ENCODE measurements around the gene SRSF4.
A peak's percentile ranks its signal among the peaks of the same experiment; 100 is the strongest.

The SRSF4 gene

GRCh38 chr1:29121516-29121935 is 60.2 kb downstream of the SRSF4 start:
- H3K27ac ChIP-seq = no peak overlapping the region
- H2AFZ ChIP-seq = peak overlapping the region; percentile 74
- no peaks in the 10 kb centered on the region for H3K36me3 ChIP-seq (ENCODE audit: control insufficient read depth, insufficient read depth, low read length)
- H3K4me1 ChIP-seq = no peaks in the 10 kb centered on the region
- no peak overlapping the region for H3K9ac ChIP-seq
- no peaks in the 10 kb centered on the region for H3K79me2 ChIP-seq
- H3K9me3 ChIP-seq (ENCODE audit: control insufficient read depth, low read length) = no peaks in the 10 kb centered on the region
- no peak for TF ChIP-seq CTCF (IDR thresholded peaks at IDR 0.05)
- no peaks in the 10 kb centered on the region for H3K27me3 ChIP-seq (ENCODE audit: control insufficient read depth, insufficient read depth, low read length)
- H3K4me3 ChIP-seq (ENCODE audit: low read depth, low read length) = no peak overlapping the region
- H3K4me2 ChIP-seq (ENCODE audit: low read length) = peak overlapping the region; percentile 70

GRCh38 chr1:29120947-29121485 is 60.7 kb downstream of the SRSF4 start:
- H3K36me3 ChIP-seq (ENCODE audit: control insufficient read depth, insufficient read depth, low read length) = no peaks in the 10 kb centered on the region
- H3K79me2 ChIP-seq = no peaks in the 10 kb centered on the region
- H3K4me2 ChIP-seq (ENCODE audit: low read length) = no peak overlapping the region
- H3K27me3 ChIP-seq (ENCODE audit: control insufficient read depth, insufficient read depth, low read length) = no peaks in the 10 kb centered on the region
- H3K27ac ChIP-seq = no peak overlapping the region
- no peak overlapping the region for H3K4me3 ChIP-seq (ENCODE audit: low read depth, low read length)
- H2AFZ ChIP-seq = no peak overlapping the region
- H3K9me3 ChIP-seq (ENCODE audit: control insufficient read depth, low read length) = no peaks in the 10 kb centered on the region
- TF ChIP-seq CTCF (IDR thresholded peaks at IDR 0.05) = no peak
- H3K9ac ChIP-seq = no peak overlapping the region
- no peaks in the 10 kb centered on the region for H3K4me1 ChIP-seq

- Histone ChIP-seq H3K27me3 (ENCODE audit: control insufficient read depth, insufficient read depth, low read length) (no peaks in the 10 kb centered on the region), H3K9me3 (ENCODE audit: control insufficient read depth, low read length) (no peaks in the 10 kb centered on the region), H3K79me2 (no peaks in the 10 kb centered on the region), H3K36me3 (ENCODE audit: control insufficient read depth, insufficient read depth, low read length) (no peaks in the 10 kb centered on the region), H3K4me3 (ENCODE audit: low read depth, low read length) (no peak overlapping the region), H2AFZ (no peak overlapping the region), H3K9ac (no peak overlapping the region), H3K4me2 (ENCODE audit: low read length) (no peak overlapping the region), H3K27ac (no peak overlapping the region), H3K4me1 (no peaks in the 10 kb centered on the region)
- no peak for TF ChIP-seq CTCF (IDR thresholded peaks at IDR 0.05)
Observed at GRCh38 chr1:29120367-29120766, 61.3 kb downstream of the SRSF4 start.

GRCh38 chr1:29119121-29119929 is 62.4 kb downstream of the SRSF4 start:
- Histone ChIP-seq H2AFZ (no peak overlapping the region), H3K79me2 (no peaks in the 10 kb centered on the region), H3K4me3 (ENCODE audit: low read depth, low read length) (no peak overlapping the region), H3K4me2 (ENCODE audit: low read length) (no peak overlapping the region), H3K36me3 (ENCODE audit: control insufficient read depth, insufficient read depth, low read length) (no peaks in the 10 kb centered on the region), H3K9me3 (ENCODE audit: control insufficient read depth, low read length) (no peaks in the 10 kb centered on the region), H3K27ac (no peak overlapping the region), H3K9ac (no peak overlapping the region), H3K27me3 (ENCODE audit: control insufficient read depth, insufficient read depth, low read length) (no peaks in the 10 kb centered on the region), H3K4me1 (no peaks in the 10 kb centered on the region)
- TF ChIP-seq CTCF (IDR thresholded peaks at IDR 0.05) = no peak

GRCh38 chr1:29117381-29117780 is 64.3 kb downstream of the SRSF4 start:
- H3K9ac ChIP-seq = no peak overlapping the region

More at GRCh38 chr1:29117381-29117780, 64.3 kb downstream of the SRSF4 start:
- no peaks in the 10 kb centered on the region for H3K4me1 ChIP-seq
- no peaks in the 10 kb centered on the region for H3K79me2 ChIP-seq
- no peaks in the 10 kb centered on the region for H3K27me3 ChIP-seq (ENCODE audit: control insufficient read depth, insufficient read depth, low read length)
- H3K4me3 ChIP-seq (ENCODE audit: low read depth, low read length) = no peak overlapping the region
- H3K27ac ChIP-seq = no peak overlapping the region
- H2AFZ ChIP-seq = no peak overlapping the region
- peak; percentile 16 for TF ChIP-seq CTCF (IDR thresholded peaks at IDR 0.05)
- no peaks in the 10 kb centered on the region for H3K36me3 ChIP-seq (ENCODE audit: control insufficient read depth, insufficient read depth, low read length)
- H3K9me3 ChIP-seq (ENCODE audit: control insufficient read depth, low read length) = no peaks in the 10 kb centered on the region
- no peak overlapping the region for H3K4me2 ChIP-seq (ENCODE audit: low read length)

All from parathyroid adenoma (tissue), 2 donors.